GM15510 (cell line): ENCODE measurements around the gene CYP8B1.

Experiments used
- POLR2A ChIP-seq: IDR thresholded peaks from 3 replicates; pipeline ENCODE4 v1.6.1; 2011; ENCODE audit warnings: borderline replicate concordance; ENCODE audit not compliant: insufficient read length; ENCODE audit errors: extremely low read depth

CYP8B1 gene

DNA sequence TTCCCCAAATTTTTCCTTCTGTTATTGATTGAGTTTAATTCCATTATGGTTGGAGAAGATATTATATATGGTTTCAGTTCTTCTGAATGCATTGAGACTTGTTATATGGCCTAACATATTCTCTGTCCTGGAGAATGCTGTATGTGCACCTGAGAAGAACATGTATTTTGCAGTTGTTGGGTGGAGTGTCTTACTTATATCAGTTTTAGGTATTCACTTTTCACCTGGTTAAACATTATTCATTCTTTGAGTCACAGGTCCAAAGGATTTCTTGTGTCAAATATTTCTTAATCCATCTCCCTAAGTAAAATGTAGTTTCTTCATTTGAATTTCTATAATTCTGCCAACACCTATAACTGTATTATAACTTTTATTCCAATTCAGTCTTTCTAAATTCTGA lies 48.7 kb downstream of the CYP8B1 start:
- TF ChIP-seq POLR2A = no peak

DNA sequence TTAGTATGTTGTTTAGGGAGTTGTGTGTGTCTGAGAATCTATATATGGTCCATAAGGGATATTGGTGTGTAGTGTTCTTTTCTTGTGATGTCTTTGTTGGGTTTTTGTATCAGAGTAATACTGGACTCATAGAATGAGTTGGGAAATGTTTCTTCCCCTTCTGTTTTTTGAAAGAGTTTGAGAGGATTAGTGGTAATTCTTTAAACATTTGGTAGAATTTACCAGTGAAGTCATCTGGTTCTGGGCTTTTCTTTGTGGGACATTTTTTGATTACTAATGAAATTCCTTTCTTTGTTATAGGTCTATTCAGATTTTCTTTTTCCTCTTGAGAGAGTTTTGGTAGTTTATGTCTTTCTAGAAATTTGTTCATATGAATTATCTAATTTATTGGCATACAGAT lies 49.5 kb downstream of the CYP8B1 start:
- no peak for TF ChIP-seq POLR2A

- no peak for TF ChIP-seq POLR2A
These were observed 52.3 kb downstream of the CYP8B1 start for GRCh38 chr3:42823351-42823750.

DNA sequence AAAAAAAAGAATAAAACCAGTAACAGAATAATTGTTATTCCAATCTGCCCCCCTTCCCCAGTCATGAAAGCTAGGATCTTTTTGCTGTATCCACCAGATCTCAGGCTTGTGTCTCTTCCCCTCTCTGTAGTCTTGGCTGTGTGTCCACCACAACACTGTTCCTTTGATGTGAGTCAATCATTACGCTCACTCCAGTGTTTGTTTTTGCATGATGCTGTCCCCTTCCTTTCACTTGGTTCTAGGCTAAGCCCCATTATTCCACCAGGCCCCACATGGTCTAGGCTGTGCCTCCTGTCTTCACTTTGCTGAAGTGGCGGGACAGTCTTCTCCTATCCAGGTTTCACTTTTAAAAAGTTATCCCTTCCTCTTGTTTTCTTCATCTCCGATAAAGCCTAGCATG lies 52.9 kb downstream of the CYP8B1 start:
- no peak for TF ChIP-seq POLR2A
